ENCODE measurements around the gene SMYD3. TPM values are rescaled to one million over a fixed set of nuclear protein-coding genes. Genes with fewer than 3 reads are reported as not detected.

Gene SMYD3
- total and polyA plus RNA-seq, 2 donors (not counting 3 experiments of a cell fraction or from before 2014, with no cell fraction given): 16.0 to 32.1 TPM

GRCh38 chr1:245901565-245901964, 605.5 kb downstream of the SMYD3 start:
- Histone ChIP-seq H3K9ac (replicated peaks; ENCODE audit: extremely low read depth, insufficient read depth, low read length) (no peak overlapping the region), H2AFZ (ENCODE audit: low read depth, low read length) (no peak overlapping the region), H3K4me3 (replicated peaks in 1 of 3; ENCODE audit: insufficient read depth in 1 of 3, low read depth in 1 of 3, low read length in 3 of 3) (no peak overlapping the region), H3K9me3 (replicated peaks; ENCODE audit: control insufficient read depth, insufficient read depth, low read length) (no peaks in the 10 kb centered on the region), H3K36me3 (ENCODE audit: control insufficient read depth in 2 of 2, extremely low read depth in 1 of 2, insufficient read depth in 2 of 2, low read length in 2 of 2) (no peaks in the 10 kb centered on the region), H3K79me2 (ENCODE audit: control insufficient read depth, insufficient read depth, low read length) (no peaks in the 10 kb centered on the region), H3K4me1 (ENCODE audit: control insufficient read depth, extremely low read depth, insufficient read depth, low read length) (no peaks in the 10 kb centered on the region), H4K20me1 (replicated peaks; ENCODE audit: control insufficient read depth, extremely low read depth, insufficient read depth, low read length) (no peaks in the 10 kb centered on the region), H3K27me3 (ENCODE audit: control insufficient read depth in 2 of 2, insufficient read depth in 2 of 2, low read length in 2 of 2) (no peaks in the 10 kb centered on the region), H3K4me2 (ENCODE audit: insufficient read depth, low read length) (no peak overlapping the region), H3K9me1 (replicated peaks; ENCODE audit: control insufficient read depth, extremely low read depth, insufficient read depth, low read length) (no peaks in the 10 kb centered on the region), H3K27ac (ENCODE audit: insufficient read depth, low read depth, low read length) (no peak overlapping the region)
- DNase-seq (ENCODE audit: low read depth, low spot score) (no peak), FAIRE-seq (no peak)
- CTCF ChIA-PET: interaction anchor here (1.5 kb wide), 1 partner anchor 13 kb away, joined by 3 read pairs; no protein-coding TSS in a partner anchor
- POLR2A ChIA-PET: no interaction called here
- BruUV-seq (replicated peaks): no TSS peak
- dilution Hi-C loops (cut with MboI; ENCODE audit: extremely low pct_ligation_motif_present, low sequenced_read_pairs): no loop called here
- intact Hi-C loops (cut with micrococcal nuclease): no loop called here
- TF ChIP-seq POLR2AphosphoS5 (IDR thresholded peaks at IDR 0.05; ENCODE audit: insufficient read depth, low read depth, low read length) (no peak), GATA2 (IDR thresholded peaks at IDR 0.05; ENCODE audit: insufficient read depth, insufficient read length, low read depth, low read length) (no peak), MAX (IDR thresholded peaks at IDR 0.05; ENCODE audit: insufficient read depth, insufficient read length) (no peak), CTCF (IDR thresholded peaks at IDR 0.05; ENCODE audit: extremely low read depth in 1 of 2, insufficient read depth in 1 of 2, low read depth in 1 of 2, low read length in 2 of 2) (no peak), FOS (IDR thresholded peaks at IDR 0.05; ENCODE audit: borderline replicate concordance, insufficient read depth, low read length) (no peak), MYC (IDR thresholded peaks at IDR 0.05; ENCODE audit: low read depth, low read length) (no peak), JUN (IDR thresholded peaks at IDR 0.05; ENCODE audit: borderline replicate concordance, insufficient read depth, insufficient read length, low read depth) (no peak), EZH2 (IDR thresholded peaks at IDR 0.05; ENCODE audit: borderline replicate concordance, low read depth, low read length, severe bottlenecking) (no peak), POLR2A (IDR thresholded peaks at IDR 0.05; ENCODE audit: low read depth, low read length) (no peak)
